Activated naive CD8-positive, alpha-beta T cell (primary cell): ENCODE data around the gene SVOPL.
"Not testable (repeated sequence)": the region's sequence is repeated elsewhere in the genome, so short reads cannot be mapped to it uniquely, and the experiment has no call there.

Experiments used
- H3K27ac Mint-ChIP-seq: one replicate; pipeline ENCODE4 v1.8.0; 2021; ENCODE audit warnings: mixed read lengths
- H3K27me3 Mint-ChIP-seq: one replicate; pipeline ENCODE4 v1.8.0; 2021; ENCODE audit warnings: mixed read lengths
- H3K36me3 Mint-ChIP-seq: one replicate; pipeline ENCODE4 v1.8.0; 2021; ENCODE audit warnings: mixed read lengths
- H3K4me1 Mint-ChIP-seq: one replicate; pipeline ENCODE4 v1.8.0; 2021; ENCODE audit warnings: low read depth, mixed read lengths
- H3K4me3 Mint-ChIP-seq: one replicate; pipeline ENCODE4 v1.8.0; 2021; ENCODE audit warnings: mild to moderate bottlenecking, mixed read lengths
- H3K9me3 Mint-ChIP-seq: one replicate; pipeline ENCODE4 v1.8.0; 2021; ENCODE audit warnings: low read depth, mixed read lengths

Gene SVOPL

GRCh38 chr7:138720286-138720685 lies 19.1 kb upstream of the SVOPL start:
- peaks cover 11% of the 10 kb centered on the region for H3K4me1 Mint-ChIP-seq
- H3K9me3 Mint-ChIP-seq, result no peaks in the 10 kb centered on the region
- no peak overlapping the region for H3K4me3 Mint-ChIP-seq
- H3K27me3 Mint-ChIP-seq, result no peaks in the 10 kb centered on the region
- no peaks in the 10 kb centered on the region for H3K36me3 Mint-ChIP-seq
- H3K27ac Mint-ChIP-seq, result no peak overlapping the region

- Mint-ChIP-seq H3K27me3 (no peaks in the 10 kb centered on the region), H3K27ac (peak overlapping the region; percentile 43), H3K36me3 (no peaks in the 10 kb centered on the region), H3K9me3 (no peaks in the 10 kb centered on the region), H3K4me3 (peak overlapping the region; percentile 61), H3K4me1 (peaks cover 17% of the 10 kb centered on the region)
Observed at GRCh38 chr7:138716889-138717288, 15.7 kb upstream of the SVOPL start.

DNA sequence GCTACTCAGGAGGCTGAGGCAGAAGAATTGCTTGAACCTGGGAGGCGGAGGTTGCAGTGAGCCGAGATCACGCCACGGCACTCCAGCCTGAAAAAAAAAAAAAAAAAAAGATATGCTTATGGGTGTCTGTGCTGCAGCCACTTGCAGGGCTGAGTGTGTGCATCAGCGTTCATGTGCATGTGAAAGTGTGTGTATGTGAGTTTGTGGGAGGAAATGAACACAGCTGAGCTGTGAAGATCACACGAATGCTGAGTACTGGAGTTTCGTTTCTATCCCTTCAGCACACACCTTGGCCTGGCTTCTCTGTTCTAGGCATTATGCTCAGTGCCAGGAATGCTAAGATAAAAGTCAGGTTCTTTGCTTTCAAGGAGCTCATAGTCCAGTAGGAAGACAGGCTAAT lies 12.0 kb upstream of the SVOPL start:
- Mint-ChIP-seq H3K4me3 (no peak overlapping the region), H3K4me1 (peaks cover 17% of the 10 kb centered on the region), H3K36me3 (no peaks in the 10 kb centered on the region), H3K27ac (no peak overlapping the region), H3K27me3 (no peaks in the 10 kb centered on the region), H3K9me3 (no peaks in the 10 kb centered on the region)

DNA sequence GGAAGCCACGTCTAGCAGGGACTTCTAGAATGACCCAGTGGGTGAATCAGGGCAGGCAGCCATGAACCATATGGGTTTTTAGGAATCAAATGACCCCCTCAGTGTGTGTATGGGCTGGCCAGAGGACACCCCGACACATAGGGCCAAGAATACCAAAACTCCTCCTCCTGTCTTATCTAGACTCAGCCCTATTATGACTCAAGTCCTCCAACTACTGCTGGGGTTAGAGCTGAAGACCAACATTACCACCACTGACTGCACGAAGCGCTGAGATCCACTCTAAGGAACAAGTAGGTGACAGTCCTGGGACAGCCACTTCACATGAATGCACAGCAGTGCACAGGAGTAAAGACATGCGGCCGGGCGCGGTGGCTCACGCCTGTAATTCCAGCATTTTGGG lies 11.5 kb upstream of the SVOPL start:
- no peaks in the 10 kb centered on the region for H3K9me3 Mint-ChIP-seq
- H3K27me3 Mint-ChIP-seq, result no peaks in the 10 kb centered on the region
- no peak overlapping the region for H3K4me3 Mint-ChIP-seq
- H3K27ac Mint-ChIP-seq, result no peak overlapping the region
- peaks cover 11% of the 10 kb centered on the region for H3K4me1 Mint-ChIP-seq
- no peaks in the 10 kb centered on the region for H3K36me3 Mint-ChIP-seq

- Mint-ChIP-seq H3K27me3 (no peaks in the 10 kb centered on the region), H3K27ac (no peak overlapping the region), H3K9me3 (no peaks in the 10 kb centered on the region), H3K4me3 (no peak overlapping the region), H3K36me3 (no peaks in the 10 kb centered on the region), H3K4me1 (peaks cover 7% of the 10 kb centered on the region)
Observed at GRCh38 chr7:138710536-138711385, 9.6 kb upstream of the SVOPL start.

DNA sequence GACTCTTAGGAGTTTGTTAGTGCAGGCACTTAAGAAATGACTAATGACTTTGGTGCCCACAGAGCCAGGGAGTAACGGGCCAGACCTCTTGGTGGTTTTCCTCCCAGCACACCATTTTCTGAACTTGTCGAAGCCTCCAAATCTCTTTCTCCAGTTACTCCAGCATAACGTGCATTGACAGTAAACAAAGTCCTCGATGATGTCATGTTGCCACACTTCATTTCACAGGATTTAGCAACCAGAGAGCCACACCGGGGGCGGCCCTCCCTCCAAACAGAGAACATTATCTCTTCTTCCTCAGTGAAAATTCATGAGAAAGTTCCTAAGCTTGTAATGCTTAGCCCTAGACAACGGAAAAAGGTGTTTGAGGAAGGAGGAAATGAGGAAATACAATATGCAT lies 4.0 kb upstream of the SVOPL start:
- H3K27me3 Mint-ChIP-seq, result no peaks in the 10 kb centered on the region
- H3K4me1 Mint-ChIP-seq, result no peaks in the 10 kb centered on the region
- no peaks in the 10 kb centered on the region for H3K9me3 Mint-ChIP-seq
- no peak overlapping the region for H3K4me3 Mint-ChIP-seq
- no peak overlapping the region for H3K27ac Mint-ChIP-seq
- H3K36me3 Mint-ChIP-seq, result no peaks in the 10 kb centered on the region

- Mint-ChIP-seq H3K4me1 (no peaks in the 10 kb centered on the region), H3K9me3 (no peaks in the 10 kb centered on the region), H3K4me3 (no peak overlapping the region), H3K27me3 (no peaks in the 10 kb centered on the region), H3K27ac (no peak overlapping the region), H3K36me3 (no peaks in the 10 kb centered on the region)
Observed at GRCh38 chr7:138701537-138701923, 368 bp upstream of the SVOPL start.

- H3K9me3 Mint-ChIP-seq, result no peaks in the 10 kb centered on the region
- no peak overlapping the region for H3K4me3 Mint-ChIP-seq
- H3K36me3 Mint-ChIP-seq, result no peaks in the 10 kb centered on the region
- no peak overlapping the region for H3K27ac Mint-ChIP-seq
- H3K27me3 Mint-ChIP-seq, result no peaks in the 10 kb centered on the region
- no peaks in the 10 kb centered on the region for H3K4me1 Mint-ChIP-seq
Observed at GRCh38 chr7:138699661-138700060, 1.5 kb downstream of the SVOPL start.

DNA sequence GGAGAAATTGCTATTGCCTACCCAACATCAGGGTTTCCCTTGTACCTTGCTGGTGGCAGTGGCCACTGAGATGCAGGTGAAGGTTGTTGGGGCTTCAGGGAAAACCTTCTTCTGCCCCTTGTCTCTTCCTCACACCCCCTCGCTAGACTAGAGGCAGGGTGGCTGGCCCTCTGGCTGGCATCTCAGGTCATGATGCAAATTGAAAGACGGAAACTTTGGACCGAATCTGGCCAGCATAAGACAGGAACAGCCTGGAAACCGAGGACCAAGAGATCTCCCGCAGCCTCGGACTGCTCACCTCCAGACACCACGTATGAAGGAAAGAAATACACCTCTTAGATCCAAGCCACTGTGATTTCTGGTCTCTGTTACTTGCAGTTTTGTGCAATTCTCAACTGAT lies 2.9 kb downstream of the SVOPL start:
- no peaks in the 10 kb centered on the region for H3K9me3 Mint-ChIP-seq
- H3K27me3 Mint-ChIP-seq, result no peaks in the 10 kb centered on the region
- no peak overlapping the region for H3K4me3 Mint-ChIP-seq
- H3K4me1 Mint-ChIP-seq, result no peaks in the 10 kb centered on the region
- H3K27ac Mint-ChIP-seq, result no peak overlapping the region
- no peaks in the 10 kb centered on the region for H3K36me3 Mint-ChIP-seq

DNA sequence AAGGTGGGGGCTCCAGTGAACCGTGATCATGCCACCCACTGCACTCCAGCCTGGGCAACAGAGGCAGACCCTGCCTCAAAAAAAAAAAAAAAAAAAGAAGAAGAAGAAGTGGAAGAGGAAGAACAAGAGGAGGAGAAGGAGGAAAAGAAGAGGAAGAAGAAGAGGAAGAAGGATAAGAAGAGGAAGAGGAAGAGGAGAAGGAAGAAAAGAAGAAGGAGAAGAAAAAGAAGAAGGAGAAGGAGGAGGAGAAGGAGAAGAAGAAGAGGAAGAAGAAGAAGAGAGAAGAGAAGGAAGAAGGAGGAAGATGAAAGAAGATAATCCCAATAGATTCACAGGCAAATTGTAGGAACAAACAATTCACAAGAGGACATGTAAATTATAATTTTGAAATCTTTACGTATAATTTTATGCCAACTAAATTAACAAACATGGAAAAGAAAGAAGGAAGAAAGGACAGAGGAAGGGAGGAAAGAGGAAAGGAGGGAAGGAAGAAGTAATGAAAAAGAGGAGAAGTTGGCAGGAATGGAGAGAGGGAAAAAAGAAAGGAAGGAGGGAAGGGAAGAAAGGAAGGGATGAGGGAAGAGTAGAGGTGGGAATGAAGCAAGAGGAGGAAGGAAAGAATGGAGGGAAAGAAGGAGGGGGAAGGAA lies 3.5 kb downstream of the SVOPL start:
- H3K9me3 Mint-ChIP-seq, result no peaks in the 10 kb centered on the region
- no peaks in the 10 kb centered on the region for H3K4me1 Mint-ChIP-seq
- H3K4me3 Mint-ChIP-seq, result no peak overlapping the region
- no peaks in the 10 kb centered on the region for H3K36me3 Mint-ChIP-seq
- no peak overlapping the region for H3K27ac Mint-ChIP-seq
- no peaks in the 10 kb centered on the region for H3K27me3 Mint-ChIP-seq

DNA sequence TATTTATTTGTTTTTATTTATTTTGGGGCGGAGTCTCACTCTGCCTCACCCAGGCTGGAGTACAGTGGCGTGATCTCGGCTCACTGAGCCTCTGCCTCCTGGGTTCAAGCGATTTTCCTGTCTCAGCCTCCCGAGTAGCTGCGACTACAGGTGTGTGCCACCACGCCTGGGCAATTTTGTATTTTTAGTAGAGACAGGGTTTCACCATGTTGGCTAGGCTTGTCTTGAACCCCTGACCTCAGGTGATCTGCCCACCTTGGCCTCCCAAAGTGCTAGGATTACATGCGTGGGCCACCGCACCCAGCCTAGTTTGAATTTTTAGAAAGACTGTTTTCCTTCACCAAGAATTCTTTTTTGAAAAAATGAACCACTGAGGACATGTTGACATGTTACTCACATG lies 5.4 kb downstream of the SVOPL start:
- not testable (repeated sequence) for H3K27me3 Mint-ChIP-seq, H3K4me1 Mint-ChIP-seq, H3K9me3 Mint-ChIP-seq, H3K27ac Mint-ChIP-seq, H3K36me3 Mint-ChIP-seq, H3K4me3 Mint-ChIP-seq

- Mint-ChIP-seq H3K36me3 (no peaks in the 10 kb centered on the region), H3K27ac (no peak overlapping the region), H3K27me3 (no peaks in the 10 kb centered on the region), H3K9me3 (no peaks in the 10 kb centered on the region), H3K4me1 (no peaks in the 10 kb centered on the region), H3K4me3 (no peak overlapping the region)
Observed at GRCh38 chr7:138695106-138695505, 6.1 kb downstream of the SVOPL start.

DNA sequence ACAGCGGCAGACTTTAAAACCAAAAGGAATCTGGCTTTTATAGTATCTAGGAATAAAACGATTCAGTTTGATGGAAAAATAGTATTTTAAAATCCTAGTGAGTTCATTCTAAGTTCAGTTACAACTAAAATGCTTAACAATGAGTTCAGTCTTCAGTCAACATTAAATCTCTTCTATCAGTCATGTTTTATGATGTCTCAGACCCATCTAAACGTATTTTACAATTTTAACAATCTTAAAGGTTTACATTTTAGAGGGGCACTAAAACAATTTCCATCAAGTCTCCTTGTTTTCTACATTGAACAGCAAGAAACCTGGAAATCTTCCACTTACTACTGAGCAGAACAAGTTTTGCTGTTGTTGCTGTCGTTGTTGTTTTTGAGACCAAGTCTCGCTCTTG lies 10.0 kb downstream of the SVOPL start:
- H3K4me1 Mint-ChIP-seq, result no peaks in the 10 kb centered on the region
- peaks cover 5% of the 10 kb centered on the region for H3K9me3 Mint-ChIP-seq
- H3K36me3 Mint-ChIP-seq, result peaks cover 6% of the 10 kb centered on the region
- H3K4me3 Mint-ChIP-seq, result no peak overlapping the region
- no peak overlapping the region for H3K27ac Mint-ChIP-seq
- H3K27me3 Mint-ChIP-seq, result no peaks in the 10 kb centered on the region

DNA sequence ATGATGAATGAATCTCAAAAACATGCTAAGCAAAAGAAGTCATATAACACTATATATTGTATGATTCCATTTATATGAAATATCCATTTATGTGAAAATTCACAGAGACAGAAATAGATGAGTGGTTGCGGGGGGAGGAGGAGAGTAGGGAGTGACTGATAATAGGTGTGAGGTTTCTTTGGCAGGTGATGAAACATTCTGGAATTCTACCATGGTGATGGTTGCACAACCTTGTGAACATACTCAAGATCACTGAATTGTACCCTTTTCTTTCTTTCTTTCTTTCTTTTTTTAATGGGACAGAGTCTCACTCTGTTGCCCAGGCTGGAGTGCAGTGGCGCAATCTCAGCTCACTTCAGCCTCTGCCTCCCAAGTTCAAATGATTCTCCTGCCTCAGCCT lies 10.7 kb downstream of the SVOPL start:
- Mint-ChIP-seq H3K4me1 (no peaks in the 10 kb centered on the region), H3K27me3 (no peaks in the 10 kb centered on the region), H3K9me3 (peaks cover 5% of the 10 kb centered on the region), H3K36me3 (peaks cover 6% of the 10 kb centered on the region), H3K27ac (no peak overlapping the region), H3K4me3 (no peak overlapping the region)

DNA sequence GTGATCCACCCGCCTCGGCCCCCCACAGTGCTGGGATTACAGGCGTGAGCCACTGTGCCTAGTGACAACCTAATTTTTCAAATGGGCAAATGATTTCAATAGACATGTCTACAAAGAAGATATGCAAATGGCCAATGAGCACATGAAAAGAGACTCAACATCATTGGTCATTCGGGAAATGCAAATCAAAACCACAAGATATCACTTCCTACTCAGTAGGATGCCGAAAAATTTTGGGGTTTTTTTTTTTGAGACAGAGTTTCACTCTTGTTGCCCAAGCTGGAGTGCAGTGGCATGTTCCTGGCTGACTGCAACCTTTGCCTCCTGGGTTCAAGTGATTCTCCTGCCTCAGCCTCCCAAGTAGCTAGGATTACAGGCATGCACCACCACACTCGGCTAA lies 13.1 kb downstream of the SVOPL start:
- H3K27me3 Mint-ChIP-seq, H3K4me1 Mint-ChIP-seq, H3K9me3 Mint-ChIP-seq, H3K27ac Mint-ChIP-seq, H3K4me3 Mint-ChIP-seq, H3K36me3 Mint-ChIP-seq: not testable (repeated sequence)

DNA sequence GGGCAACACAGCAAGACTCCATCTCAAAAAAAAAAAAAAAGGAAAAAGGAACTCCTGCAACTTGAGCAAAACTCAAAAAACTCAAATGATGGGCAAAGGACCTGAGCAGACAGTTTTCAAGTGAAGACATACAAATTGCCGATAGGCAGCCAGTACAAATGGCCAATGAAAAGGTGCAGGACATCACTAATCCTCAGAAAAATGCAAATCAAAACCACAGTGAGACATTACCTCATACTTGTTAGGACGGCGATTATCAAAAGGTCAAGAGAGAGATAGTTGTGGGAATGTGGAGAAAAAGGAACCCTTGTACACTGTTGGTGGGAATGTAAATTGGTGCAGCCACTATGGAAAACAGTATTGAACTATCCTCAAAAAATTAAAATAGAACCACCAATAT lies 16.8 kb downstream of the SVOPL start:
- H3K36me3 Mint-ChIP-seq, result peaks cover 8% of the 10 kb centered on the region
- no peaks in the 10 kb centered on the region for H3K4me1 Mint-ChIP-seq
- H3K4me3 Mint-ChIP-seq, result no peak overlapping the region
- H3K27ac Mint-ChIP-seq, result no peak overlapping the region
- H3K27me3 Mint-ChIP-seq, result no peaks in the 10 kb centered on the region
- H3K9me3 Mint-ChIP-seq, result peaks cover 5% of the 10 kb centered on the region
